WTC11 (cell line): Measurements from ENCODE around the gene PRC1. TPM values are rescaled to one million over a fixed set of nuclear protein-coding genes. Genes with fewer than 3 reads are reported as not detected.
A peak's percentile ranks its signal among the peaks of the same experiment; 100 is the strongest.

Experiments used
- ATAC-seq: fragments of 200-7000 bp; cut with Tn5 transposase; 2 replicates; pipeline ENCODE4 v1.10.0; 2021; ENCODE audit warnings: mild to moderate bottlenecking, moderate library complexity
- CTCF ChIA-PET: fragments of 300-600 bp; sonication (Branson Sonifier 250); formaldehyde crosslinking; loops from one replicate; lab custom pipeline; 2021; ENCODE audit warnings: antibody characterized with exemption; lab: Charles Lee
- POLR2A ChIA-PET: fragments of 350-600 bp; sonication (Branson Sonifier 250); formaldehyde crosslinking; loops from one replicate; lab custom pipeline; 2021; ENCODE audit warnings: antibody characterized with exemption; lab: Charles Lee
- DNase-seq: peaks from one replicate; pipeline ENCODE4 v3.0.0; 2021; ENCODE audit warnings: low spot score
- H3K27ac Mint-ChIP-seq: 2 replicates; pipeline ENCODE4 v1.8.0; 2021; ENCODE audit warnings: mixed read lengths
- H3K27me3 Mint-ChIP-seq: 2 replicates; pipeline ENCODE4 v1.8.0; 2021; ENCODE audit warnings: low read depth, mild to moderate bottlenecking, moderate library complexity, mixed read lengths
- H3K36me3 Mint-ChIP-seq: 2 replicates; pipeline ENCODE4 v1.8.0; 2021; ENCODE audit warnings: mixed read lengths
- H3K4me1 Mint-ChIP-seq: 2 replicates; pipeline ENCODE4 v1.8.0; 2022; ENCODE audit warnings: mixed read lengths
- H3K4me3 Mint-ChIP-seq: 2 replicates; pipeline ENCODE4 v1.8.0; 2021; ENCODE audit warnings: mild to moderate bottlenecking, moderate library complexity, mixed read lengths
- H3K9me3 Mint-ChIP-seq: 2 replicates; pipeline ENCODE4 v1.8.0; 2021; ENCODE audit warnings: mixed read lengths
- EMX1 ChIP-seq: fragments of 250-450 bp; sonication (Bioruptor Pico); IDR thresholded peaks from 2 replicates; pipeline ENCODE4 v1.8.0; 2021; ENCODE audit warnings: mild to moderate bottlenecking
- FOXJ3 ChIP-seq: sonication (generic); formaldehyde crosslinking; IDR thresholded peaks from 2 replicates; pipeline ENCODE4 v1.9.0; 2021; ENCODE audit warnings: missing genetic modification reagents, mild to moderate bottlenecking, borderline replicate concordance
- OVOL2 ChIP-seq: fragments of 250-450 bp; sonication (Bioruptor Pico); IDR thresholded peaks from 2 replicates; pipeline ENCODE4 v1.9.0; 2021; ENCODE audit warnings: mild to moderate bottlenecking, borderline replicate concordance
- PREB ChIP-seq: sonication (generic); formaldehyde crosslinking; IDR thresholded peaks from 2 replicates; pipeline ENCODE4 v1.8.1; 2022; ENCODE audit warnings: mild to moderate bottlenecking, missing genetic modification reagents, moderate library complexity, borderline replicate concordance
- RELA ChIP-seq: sonication (generic); formaldehyde crosslinking; IDR thresholded peaks from 2 replicates; pipeline ENCODE4 v1.8.1; 2022; ENCODE audit warnings: missing genetic modification reagents, mild to moderate bottlenecking, borderline replicate concordance
- RORB ChIP-seq: fragments of 250-450 bp; sonication (Bioruptor Pico); IDR thresholded peaks from 2 replicates; pipeline ENCODE4 v1.9.0; 2021; ENCODE audit warnings: mild to moderate bottlenecking
- TCF7 ChIP-seq: sonication (generic); formaldehyde crosslinking; IDR thresholded peaks from 2 replicates; pipeline ENCODE4 v1.8.0; 2022; ENCODE audit warnings: mild to moderate bottlenecking, low read depth, missing genetic modification reagents, moderate library complexity
- ZNF121 ChIP-seq: sonication (generic); formaldehyde crosslinking; IDR thresholded peaks from 2 replicates; pipeline ENCODE4 v1.8.0; 2023; ENCODE audit warnings: missing genetic modification reagents
- ZNF416 ChIP-seq: fragments of 250-450 bp; sonication (Bioruptor Pico); IDR thresholded peaks from 2 replicates; pipeline ENCODE4 v1.9.0; 2021; ENCODE audit warnings: mild to moderate bottlenecking, inconsistent platforms
- ZNF423 ChIP-seq: fragments of 250-450 bp; sonication (Bioruptor Pico); IDR thresholded peaks from 2 replicates; pipeline ENCODE4 v2.1.2; 2022; ENCODE audit warnings: mild to moderate bottlenecking, moderate library complexity
- total RNA-seq: library from RNA; stranded (reverse); gene quantifications from 3 replicates; pipeline ENCODE4 v1.2.3, GENCODE V29; 2021
- TF ChIP-seq, protein P1 (sequence below): sonication (generic); formaldehyde crosslinking; IDR thresholded peaks from 2 replicates; pipeline ENCODE4 v1.8.1; 2022; ENCODE audit warnings: low read depth, mild to moderate bottlenecking, moderate library complexity, missing genetic modification reagents, borderline replicate concordance
- TF ChIP-seq, protein P2 (sequence below): fragments of 250-450 bp; sonication (Bioruptor Pico); IDR thresholded peaks from 2 replicates; pipeline ENCODE4 v1.8.0; 2021; ENCODE audit warnings: mild to moderate bottlenecking
- TF ChIP-seq, protein P3 (sequence below): sonication (generic); formaldehyde crosslinking; IDR thresholded peaks from 2 replicates; pipeline ENCODE4 v1.8.0; 2023; ENCODE audit warnings: missing genetic modification reagents, mild to moderate bottlenecking, borderline replicate concordance
- TF ChIP-seq, protein P4 (sequence below): sonication (generic); formaldehyde crosslinking; IDR thresholded peaks from 2 replicates; pipeline ENCODE4 v1.8.1; 2023; ENCODE audit warnings: mild to moderate bottlenecking, missing genetic modification reagents, moderate library complexity
- TF ChIP-seq, protein P5 (sequence below): fragments of 250-450 bp; sonication (Bioruptor Pico); IDR thresholded peaks from 2 replicates; pipeline ENCODE4 v1.9.0; 2021; ENCODE audit warnings: mild to moderate bottlenecking

Gene PRC1
- total RNA-seq, 1 experiment from 2014 or later, result 130 TPM

- TF ChIP-seq, protein P1, sequence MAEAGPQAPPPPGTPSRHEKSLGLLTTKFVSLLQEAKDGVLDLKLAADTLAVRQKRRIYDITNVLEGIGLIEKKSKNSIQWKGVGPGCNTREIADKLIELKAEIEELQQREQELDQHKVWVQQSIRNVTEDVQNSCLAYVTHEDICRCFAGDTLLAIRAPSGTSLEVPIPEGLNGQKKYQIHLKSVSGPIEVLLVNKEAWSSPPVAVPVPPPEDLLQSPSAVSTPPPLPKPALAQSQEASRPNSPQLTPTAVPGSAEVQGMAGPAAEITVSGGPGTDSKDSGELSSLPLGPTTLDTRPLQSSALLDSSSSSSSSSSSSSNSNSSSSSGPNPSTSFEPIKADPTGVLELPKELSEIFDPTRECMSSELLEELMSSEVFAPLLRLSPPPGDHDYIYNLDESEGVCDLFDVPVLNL (CRISPR knock-in tag), result peak; percentile 94
- TF ChIP-seq ZNF416 (no peak; the same call in 1 of the 2 replicates), OVOL2 (CRISPR knock-in tag) (no peak), TCF7 (CRISPR knock-in tag) (no peak), RELA (CRISPR knock-in tag) (no peak)
- TF ChIP-seq, protein P2, sequence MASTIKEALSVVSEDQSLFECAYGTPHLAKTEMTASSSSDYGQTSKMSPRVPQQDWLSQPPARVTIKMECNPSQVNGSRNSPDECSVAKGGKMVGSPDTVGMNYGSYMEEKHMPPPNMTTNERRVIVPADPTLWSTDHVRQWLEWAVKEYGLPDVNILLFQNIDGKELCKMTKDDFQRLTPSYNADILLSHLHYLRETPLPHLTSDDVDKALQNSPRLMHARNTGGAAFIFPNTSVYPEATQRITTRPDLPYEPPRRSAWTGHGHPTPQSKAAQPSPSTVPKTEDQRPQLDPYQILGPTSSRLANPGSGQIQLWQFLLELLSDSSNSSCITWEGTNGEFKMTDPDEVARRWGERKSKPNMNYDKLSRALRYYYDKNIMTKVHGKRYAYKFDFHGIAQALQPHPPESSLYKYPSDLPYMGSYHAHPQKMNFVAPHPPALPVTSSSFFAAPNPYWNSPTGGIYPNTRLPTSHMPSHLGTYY (CRISPR knock-in tag), result 0 out of 2 replicates have a peak, but pooled peaks have one; percentile 63
Observed at GRCh38 chr15:90954712-90955623, 39.4 kb downstream of the PRC1 start, which contains the start of gene RCCD1 (continued).

GRCh38 chr15:90953947-90954711 is 40.2 kb downstream of the PRC1 start:
- Mint-ChIP-seq H3K27me3 (no peaks in the 10 kb centered on the region), H3K4me3 (peak overlapping the region; percentile 74; the same call in 1 of the 2 replicates), H3K9me3 (no peaks in the 10 kb centered on the region), H3K4me1 (peaks cover 16% of the 10 kb centered on the region), H3K36me3 (peaks cover 35% of the 10 kb centered on the region), H3K27ac (peak overlapping the region; percentile 70)
- no peak for ATAC-seq
- TF ChIP-seq EMX1 (CRISPR knock-in tag) (no peak), FOXJ3 (CRISPR knock-in tag) (no peak), RORB (no peak), ZNF121 (CRISPR knock-in tag) (peak; percentile 66; the same call in 1 of the 2 replicates), PREB (CRISPR knock-in tag) (no peak)
- ChIA-PET CTCF (interaction anchor here (0.6 to 6.2 kb wide), 15 partner anchors 11 to 317 kb away, joined by 3 to 264 read pairs (median 5); partner anchors contain the start of genes HDDC3, MAN2A2, SV2B and UNC45A), POLR2A (interaction anchor here (0.8 to 1.9 kb wide), 4 partner anchors 10 to 40 kb away, joined by 3 to 19 read pairs (median 10); partner anchors contain the start of genes PRC1 and UNC45A)
- no peak for DNase-seq

- ChIA-PET POLR2A (interaction anchor here (0.8 to 1.9 kb wide), 2 partner anchors 10 to 18 kb away, joined by 3 to 19 read pairs; partner anchors contain the start of gene UNC45A), CTCF (interaction anchor here (1.1 to 6.2 kb wide), 3 partner anchors 19 to 147 kb away, joined by 3 to 264 read pairs (median 116); partner anchors contain the start of genes HDDC3, SV2B and UNC45A)
- ATAC-seq (no peak), DNase-seq (no peak)
- no peak overlapping the region for H3K4me3 Mint-ChIP-seq
- peaks cover 16% of the 10 kb centered on the region for H3K4me1 Mint-ChIP-seq
- peaks cover 43% of the 10 kb centered on the region for H3K36me3 Mint-ChIP-seq
- H3K27me3 Mint-ChIP-seq, result no peaks in the 10 kb centered on the region
- peak overlapping the region; percentile 72; the same call in 1 of the 2 replicates for H3K27ac Mint-ChIP-seq
- H3K9me3 Mint-ChIP-seq, result no peaks in the 10 kb centered on the region
- TF ChIP-seq, protein P3, sequence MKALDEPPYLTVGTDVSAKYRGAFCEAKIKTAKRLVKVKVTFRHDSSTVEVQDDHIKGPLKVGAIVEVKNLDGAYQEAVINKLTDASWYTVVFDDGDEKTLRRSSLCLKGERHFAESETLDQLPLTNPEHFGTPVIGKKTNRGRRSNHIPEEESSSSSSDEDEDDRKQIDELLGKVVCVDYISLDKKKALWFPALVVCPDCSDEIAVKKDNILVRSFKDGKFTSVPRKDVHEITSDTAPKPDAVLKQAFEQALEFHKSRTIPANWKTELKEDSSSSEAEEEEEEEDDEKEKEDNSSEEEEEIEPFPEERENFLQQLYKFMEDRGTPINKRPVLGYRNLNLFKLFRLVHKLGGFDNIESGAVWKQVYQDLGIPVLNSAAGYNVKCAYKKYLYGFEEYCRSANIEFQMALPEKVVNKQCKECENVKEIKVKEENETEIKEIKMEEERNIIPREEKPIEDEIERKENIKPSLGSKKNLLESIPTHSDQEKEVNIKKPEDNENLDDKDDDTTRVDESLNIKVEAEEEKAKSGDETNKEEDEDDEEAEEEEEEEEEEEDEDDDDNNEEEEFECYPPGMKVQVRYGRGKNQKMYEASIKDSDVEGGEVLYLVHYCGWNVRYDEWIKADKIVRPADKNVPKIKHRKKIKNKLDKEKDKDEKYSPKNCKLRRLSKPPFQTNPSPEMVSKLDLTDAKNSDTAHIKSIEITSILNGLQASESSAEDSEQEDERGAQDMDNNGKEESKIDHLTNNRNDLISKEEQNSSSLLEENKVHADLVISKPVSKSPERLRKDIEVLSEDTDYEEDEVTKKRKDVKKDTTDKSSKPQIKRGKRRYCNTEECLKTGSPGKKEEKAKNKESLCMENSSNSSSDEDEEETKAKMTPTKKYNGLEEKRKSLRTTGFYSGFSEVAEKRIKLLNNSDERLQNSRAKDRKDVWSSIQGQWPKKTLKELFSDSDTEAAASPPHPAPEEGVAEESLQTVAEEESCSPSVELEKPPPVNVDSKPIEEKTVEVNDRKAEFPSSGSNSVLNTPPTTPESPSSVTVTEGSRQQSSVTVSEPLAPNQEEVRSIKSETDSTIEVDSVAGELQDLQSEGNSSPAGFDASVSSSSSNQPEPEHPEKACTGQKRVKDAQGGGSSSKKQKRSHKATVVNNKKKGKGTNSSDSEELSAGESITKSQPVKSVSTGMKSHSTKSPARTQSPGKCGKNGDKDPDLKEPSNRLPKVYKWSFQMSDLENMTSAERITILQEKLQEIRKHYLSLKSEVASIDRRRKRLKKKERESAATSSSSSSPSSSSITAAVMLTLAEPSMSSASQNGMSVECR (CRISPR knock-in tag), result no peak
- TF ChIP-seq, protein P2 (CRISPR knock-in tag), result no peak
- TF ChIP-seq, protein P4, sequence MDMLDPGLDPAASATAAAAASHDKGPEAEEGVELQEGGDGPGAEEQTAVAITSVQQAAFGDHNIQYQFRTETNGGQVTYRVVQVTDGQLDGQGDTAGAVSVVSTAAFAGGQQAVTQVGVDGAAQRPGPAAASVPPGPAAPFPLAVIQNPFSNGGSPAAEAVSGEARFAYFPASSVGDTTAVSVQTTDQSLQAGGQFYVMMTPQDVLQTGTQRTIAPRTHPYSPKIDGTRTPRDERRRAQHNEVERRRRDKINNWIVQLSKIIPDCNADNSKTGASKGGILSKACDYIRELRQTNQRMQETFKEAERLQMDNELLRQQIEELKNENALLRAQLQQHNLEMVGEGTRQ, result no peak
- TF ChIP-seq ZNF423 (CRISPR knock-in tag), result no peak
- TF ChIP-seq, protein P5, sequence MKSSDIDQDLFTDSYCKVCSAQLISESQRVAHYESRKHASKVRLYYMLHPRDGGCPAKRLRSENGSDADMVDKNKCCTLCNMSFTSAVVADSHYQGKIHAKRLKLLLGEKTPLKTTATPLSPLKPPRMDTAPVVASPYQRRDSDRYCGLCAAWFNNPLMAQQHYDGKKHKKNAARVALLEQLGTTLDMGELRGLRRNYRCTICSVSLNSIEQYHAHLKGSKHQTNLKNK (CRISPR knock-in tag), result no peak
Observed at GRCh38 chr15:90952901-90953677, 41.2 kb downstream of the PRC1 start.
